HCT116 (cell line): ENCODE results near the gene RCSD1. TPM values are rescaled to one million over a fixed set of nuclear protein-coding genes. Genes with fewer than 3 reads are reported as not detected.

ENCODE experiments used
- ATAC-seq: fragments of 200-7000 bp; cut with Tn5 transposase; 2 replicates; pipeline ENCODE4 v1.9.1; 2020; ENCODE audit warnings: mild to moderate bottlenecking, moderate library complexity
- BruUV-seq: library from RNA; stranded (reverse); fragments of 400-500 nt; replicated peaks from 2 replicates; lab custom pipeline; 2021; lab: Mats Ljungman, UMichigan
- CTCF ChIA-PET: fragments of 300-600 bp; sonication (Branson Sonifier 250); formaldehyde crosslinking; loops from one replicate; lab custom pipeline; 2021; ENCODE audit warnings: antibody characterized with exemption; lab: Charles Lee
- POLR2A ChIA-PET: fragments of 300-600, 350-600 bp; sonication (Branson Sonifier 250); formaldehyde crosslinking; loops from one replicate; lab custom pipeline; 2021; ENCODE audit warnings: antibody characterized with exemption; lab: Charles Lee
- RAD21 ChIA-PET, 2 experiments: fragments of 300-600 bp; sonication (Branson Sonifier 250); formaldehyde crosslinking; loops; one replicate each; lab custom pipeline; 2023; ENCODE audit warnings: low total read pairs in 2 of 2; ENCODE audit not compliant: uncharacterized antibody in 2 of 2, unreplicated experiment in 2 of 2, low non-redundant PET in 1 of 2; lab: Charles Lee
- DNase-seq: peaks from one replicate; pipeline ENCODE4 v3.0.0-alpha.2; 2010; ENCODE audit warnings: low read depth, low spot score
- H2AFZ ChIP-seq: fragments of 200-600 bp; shearing (Covaris generic), sonication (generic); 2 replicates; pipeline ENCODE4 v1.6.1; 2017; ENCODE audit warnings: low read depth, mixed run types, mixed read lengths, antibody characterized with exemption, low read length; ENCODE audit not compliant: poor library complexity, severe bottlenecking
- H3K27ac ChIP-seq: 2 replicates; pipeline ENCODE4 v1.5.1; 2012; ENCODE audit warnings: low read depth, low read length
- H3K27me3 ChIP-seq: fragments of 200-600 bp; sonication (generic); 2 replicates; pipeline ENCODE4 v1.6.1; 2016; ENCODE audit warnings: mixed run types, low read length, mixed read lengths; ENCODE audit not compliant: insufficient read depth
- H3K36me3 ChIP-seq, 2 experiments: fragments of 200-500 bp in 1 of 2; fragments of 200-600 bp in 1 of 2; sonication (Bioruptor generic) in 1 of 2; sonication (generic) in 1 of 2; 2 replicates each; pipeline versions ENCODE4 v1.5.1 to v1.6.1; 2014 to 2016; ENCODE audit warnings: low read length in 2 of 2, inconsistent platforms in 1 of 2, mixed read lengths in 1 of 2, mixed run types in 1 of 2; ENCODE audit not compliant: insufficient read depth in 2 of 2, control insufficient read depth in 1 of 2
- H3K4me1 ChIP-seq, 2 experiments: fragments of 200-600 bp in 1 of 2; sonication (generic) in 1 of 2; 2 replicates each; pipeline versions ENCODE4 v1.5.1 to v1.6.1; 2012 to 2017; ENCODE audit warnings: low read length in 2 of 2, inconsistent platforms in 1 of 2, mild to moderate bottlenecking in 1 of 2, mixed read lengths in 1 of 2, mixed run types in 1 of 2, moderate library complexity in 1 of 2; ENCODE audit not compliant: insufficient read depth in 2 of 2, control insufficient read depth in 1 of 2
- H3K4me2 ChIP-seq: fragments of 200-600 bp; sonication (generic); 2 replicates; pipeline ENCODE4 v1.6.1; 2017; ENCODE audit warnings: mixed run types, low read length, mixed read lengths
- H3K4me3 ChIP-seq, 2 experiments: fragments of 200-600 bp in 1 of 2; sonication (generic) in 1 of 2; replicated peaks in 1 of 2; 2 replicates each; pipeline ENCODE4 v1.5.1; 2011 to 2016; ENCODE audit warnings: low read length in 2 of 2, control low read depth in 1 of 2, low read depth in 1 of 2, mild to moderate bottlenecking in 1 of 2, mixed read lengths in 1 of 2, mixed run types in 1 of 2
- H3K79me2 ChIP-seq: fragments of 200-600 bp; sonication (generic); 2 replicates; pipeline ENCODE4 v1.6.1; 2017; ENCODE audit warnings: mild to moderate bottlenecking, mixed run types, low read length, moderate library complexity, mixed read lengths; ENCODE audit not compliant: insufficient read depth
- H3K9ac ChIP-seq: fragments of 200-600 bp; sonication (generic); 2 replicates; pipeline ENCODE4 v1.6.1; 2016; ENCODE audit warnings: low read length, mixed read lengths
- H3K9me2 ChIP-seq: fragments of 200-600 bp; sonication (generic), shearing (Covaris generic); 2 replicates; pipeline ENCODE4 v1.6.1; 2017; ENCODE audit warnings: mixed run types, mild to moderate bottlenecking, moderate library complexity; ENCODE audit not compliant: insufficient read depth
- H3K9me3 ChIP-seq, 2 experiments: fragments of 200-500 bp in 1 of 2; fragments of 200-600 bp in 1 of 2; sonication (Bioruptor generic) in 1 of 2; sonication (generic) in 1 of 2; 2 replicates each; pipeline ENCODE4 v1.6.1; 2014 to 2017; ENCODE audit warnings: low read length in 2 of 2, mixed read lengths in 2 of 2, inconsistent platforms in 1 of 2, low read depth in 1 of 2, mild to moderate bottlenecking in 1 of 2, mixed run types in 1 of 2, moderate library complexity in 1 of 2; ENCODE audit not compliant: control insufficient read depth in 1 of 2, insufficient read depth in 1 of 2
- H4K20me1 ChIP-seq: fragments of 200-600 bp; sonication (generic), shearing (Covaris generic); 2 replicates; pipeline ENCODE4 v1.6.1; 2017; ENCODE audit warnings: mixed run types, mild to moderate bottlenecking, moderate library complexity; ENCODE audit not compliant: insufficient read depth
- CBX3 ChIP-seq: IDR thresholded peaks from 2 replicates; pipeline ENCODE4 v1.6.1; 2012; ENCODE audit warnings: low read depth
- EZH2phosphoT487 ChIP-seq: fragments of 200-600 bp; IDR thresholded peaks from 2 replicates; pipeline ENCODE4 v1.6.1; 2018; ENCODE audit warnings: antibody characterized with exemption, borderline replicate concordance
- POLR2A ChIP-seq: IDR thresholded peaks from 2 replicates; pipeline ENCODE4 v1.7.0; 2011; ENCODE audit warnings: borderline replicate concordance; ENCODE audit not compliant: insufficient read depth, insufficient read length; ENCODE audit errors: extremely low read depth
- POLR2AphosphoS5 ChIP-seq: IDR thresholded peaks from 2 replicates; pipeline ENCODE4 v1.6.1; 2011; ENCODE audit warnings: mild to moderate bottlenecking, low read depth, low read length, moderate library complexity
- RAD21 ChIP-seq: IDR thresholded peaks from 2 replicates; pipeline ENCODE4 v1.6.1; 2012; ENCODE audit warnings: low read depth, mild to moderate bottlenecking
- ZFX ChIP-seq: fragments of 450-650 bp; IDR thresholded peaks from 2 replicates; pipeline ENCODE4 v1.6.1; 2017
- ZNF274 ChIP-seq: fragments of 200-500 bp; sonication (Bioruptor generic); IDR thresholded peaks from 2 replicates; pipeline ENCODE4 v1.6.1; 2014; ENCODE audit warnings: mild to moderate bottlenecking, low read depth, low read length, inconsistent platforms
- intact Hi-C: fragments of 100-400 bp; cut with micrococcal nuclease; formaldehyde crosslinking; loops from 2 replicates; pipeline ENCODE4 v1.10.0; 2022
- total RNA-seq: library from RNA; stranded (reverse); gene quantifications from one replicate; pipeline ENCODE4 v1.2.1, GENCODE V29; 2021; ENCODE audit not compliant: unreplicated experiment
- TF ChIP-seq, protein P1 (sequence below): IDR thresholded peaks from 2 replicates; pipeline ENCODE4 v1.6.1; 2012; ENCODE audit warnings: low read depth

The RCSD1 gene
- total RNA-seq, 1 experiment from 2014 or later = 0.15 TPM

DNA sequence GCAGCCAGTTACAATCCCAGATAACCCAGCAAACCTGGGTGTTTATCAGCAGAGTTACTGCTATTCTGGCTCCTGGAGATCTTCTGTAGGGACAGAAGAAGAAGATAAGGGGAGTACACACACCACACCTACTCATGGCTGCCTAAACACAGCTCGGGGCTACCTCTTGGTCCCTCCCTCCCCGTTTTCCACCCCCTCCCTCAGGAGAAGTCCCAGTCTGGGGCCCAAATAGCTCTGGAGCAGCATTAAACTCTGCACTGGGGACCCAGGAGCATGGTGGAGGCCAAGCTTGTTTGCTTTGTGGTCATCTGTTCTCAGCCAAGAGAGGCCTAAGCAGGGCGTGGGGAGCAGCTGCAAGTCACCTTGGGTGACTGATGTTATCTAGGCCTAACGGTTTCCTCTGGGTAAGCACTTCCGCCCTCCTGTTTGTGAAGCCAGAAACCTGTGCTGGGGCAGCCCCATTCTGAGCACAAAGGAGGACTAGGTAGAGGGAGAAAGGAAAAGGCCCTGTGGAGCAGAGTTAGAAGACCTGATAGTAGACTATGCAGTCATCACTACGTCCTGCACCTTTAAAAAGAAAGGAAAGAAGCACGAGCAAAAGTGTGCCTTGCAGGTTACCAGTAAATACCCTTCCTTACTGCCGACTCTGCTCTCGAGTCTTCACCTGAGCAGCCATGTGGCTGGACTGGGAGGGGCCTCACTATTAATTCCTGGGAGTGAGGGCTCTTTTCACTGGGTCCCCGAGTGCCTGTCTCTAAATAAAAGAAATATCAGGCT lies 2.0 kb upstream of the RCSD1 start:
- Histone ChIP-seq H3K36me3 (no peaks in the 10 kb centered on the region), H3K4me3 (no peak overlapping the region), H3K79me2 (no peaks in the 10 kb centered on the region), H3K9me2 (no peaks in the 10 kb centered on the region), H4K20me1 (no peaks in the 10 kb centered on the region), H3K9ac (no peak overlapping the region), H3K27me3 (no peaks in the 10 kb centered on the region), H3K9me3 (no peaks in the 10 kb centered on the region), H2AFZ (no peak overlapping the region), H3K4me2 (no peak overlapping the region), H3K27ac (no peak overlapping the region), H3K4me1 (no peaks in the 10 kb centered on the region)
- RAD21 ChIA-PET = no interaction called here
- DNase-seq (no peak), ATAC-seq (no peak)
- no TSS peak for BruUV-seq
- CTCF ChIA-PET = no interaction called here
- intact Hi-C loops = no loop called here
- no peak for TF ChIP-seq ZNF274
- no peak for TF ChIP-seq POLR2AphosphoS5
- no peak for TF ChIP-seq RAD21
- no peak for TF ChIP-seq EZH2phosphoT487
- TF ChIP-seq ZFX = no peak
- TF ChIP-seq CBX3 = no peak
- TF ChIP-seq POLR2A = no peak
- TF ChIP-seq, protein P1, sequence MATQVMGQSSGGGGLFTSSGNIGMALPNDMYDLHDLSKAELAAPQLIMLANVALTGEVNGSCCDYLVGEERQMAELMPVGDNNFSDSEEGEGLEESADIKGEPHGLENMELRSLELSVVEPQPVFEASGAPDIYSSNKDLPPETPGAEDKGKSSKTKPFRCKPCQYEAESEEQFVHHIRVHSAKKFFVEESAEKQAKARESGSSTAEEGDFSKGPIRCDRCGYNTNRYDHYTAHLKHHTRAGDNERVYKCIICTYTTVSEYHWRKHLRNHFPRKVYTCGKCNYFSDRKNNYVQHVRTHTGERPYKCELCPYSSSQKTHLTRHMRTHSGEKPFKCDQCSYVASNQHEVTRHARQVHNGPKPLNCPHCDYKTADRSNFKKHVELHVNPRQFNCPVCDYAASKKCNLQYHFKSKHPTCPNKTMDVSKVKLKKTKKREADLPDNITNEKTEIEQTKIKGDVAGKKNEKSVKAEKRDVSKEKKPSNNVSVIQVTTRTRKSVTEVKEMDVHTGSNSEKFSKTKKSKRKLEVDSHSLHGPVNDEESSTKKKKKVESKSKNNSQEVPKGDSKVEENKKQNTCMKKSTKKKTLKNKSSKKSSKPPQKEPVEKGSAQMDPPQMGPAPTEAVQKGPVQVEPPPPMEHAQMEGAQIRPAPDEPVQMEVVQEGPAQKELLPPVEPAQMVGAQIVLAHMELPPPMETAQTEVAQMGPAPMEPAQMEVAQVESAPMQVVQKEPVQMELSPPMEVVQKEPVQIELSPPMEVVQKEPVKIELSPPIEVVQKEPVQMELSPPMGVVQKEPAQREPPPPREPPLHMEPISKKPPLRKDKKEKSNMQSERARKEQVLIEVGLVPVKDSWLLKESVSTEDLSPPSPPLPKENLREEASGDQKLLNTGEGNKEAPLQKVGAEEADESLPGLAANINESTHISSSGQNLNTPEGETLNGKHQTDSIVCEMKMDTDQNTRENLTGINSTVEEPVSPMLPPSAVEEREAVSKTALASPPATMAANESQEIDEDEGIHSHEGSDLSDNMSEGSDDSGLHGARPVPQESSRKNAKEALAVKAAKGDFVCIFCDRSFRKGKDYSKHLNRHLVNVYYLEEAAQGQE = no peak
- POLR2A ChIA-PET = no interaction called here
